ENCODE measurements around the gene ZSWIM5. TPM values are rescaled to one million over a fixed set of nuclear protein-coding genes. Genes with fewer than 3 reads are reported as not detected.
"Not testable (repeated sequence)": the region's sequence is repeated elsewhere in the genome, so short reads cannot be mapped to it uniquely, and the experiment has no call there.

Gene ZSWIM5
- total and polyA plus RNA-seq, 2 of the 8 experiments (the other 6 are each of a cell fraction or from before 2014, with no cell fraction given) = 2.5 to 3.9 TPM

DNA sequence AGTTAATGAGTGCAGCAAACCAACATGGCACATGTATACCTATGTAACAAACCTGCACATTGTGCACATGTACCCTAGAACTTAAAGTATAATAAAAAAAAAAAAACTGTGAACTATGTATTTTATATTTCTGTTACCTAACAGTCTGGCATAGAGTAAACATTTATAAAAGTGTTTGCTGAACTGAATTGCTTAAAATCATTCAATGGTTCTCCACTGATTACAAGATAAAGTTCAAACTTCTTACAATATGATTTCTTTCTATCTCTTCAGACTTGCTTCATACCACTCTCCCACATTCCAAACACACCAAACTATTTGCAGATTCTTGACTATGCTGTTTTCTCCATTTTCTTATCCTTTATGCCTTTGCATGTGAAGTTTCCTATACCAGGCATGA is 104.5 kb downstream of the ZSWIM5 start (continued):
- TF ChIP-seq, protein P1, sequence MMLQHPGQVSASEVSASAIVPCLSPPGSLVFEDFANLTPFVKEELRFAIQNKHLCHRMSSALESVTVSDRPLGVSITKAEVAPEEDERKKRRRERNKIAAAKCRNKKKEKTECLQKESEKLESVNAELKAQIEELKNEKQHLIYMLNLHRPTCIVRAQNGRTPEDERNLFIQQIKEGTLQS (IDR thresholded peaks at IDR 0.05; ENCODE audit: insufficient read depth, low read depth, low read length) = no peak
- TF ChIP-seq HDAC2 (IDR thresholded peaks at IDR 0.05; ENCODE audit: borderline replicate concordance in 1 of 2, low read depth in 2 of 2, low read length in 2 of 2) = no peak

DNA sequence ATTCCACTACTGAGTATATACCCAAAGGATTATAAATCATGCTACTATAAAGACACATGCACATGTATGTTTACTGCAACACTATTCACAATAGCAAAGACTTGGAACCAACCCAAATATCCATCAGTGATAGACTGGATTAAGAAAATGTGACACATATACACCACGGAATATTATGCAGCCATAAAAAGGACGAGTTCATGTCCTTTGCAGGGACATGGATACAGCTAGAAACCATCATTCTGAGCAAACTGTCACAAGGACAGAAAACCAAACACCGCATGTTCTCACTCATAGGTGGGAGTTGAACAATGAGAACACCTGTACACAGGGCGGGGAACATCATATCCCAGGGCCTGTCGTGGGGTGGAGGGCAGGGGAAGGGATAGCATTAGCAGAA is 104.9 kb downstream of the ZSWIM5 start:
- H4K8ac ChIP-seq (ENCODE audit: extremely low read depth, insufficient read depth, low read length); POLR2A ChIA-PET (ENCODE audit: partially characterized antibody); H4K91ac ChIP-seq (replicated peaks; ENCODE audit: insufficient read length, low read length); H3K27ac ChIP-seq (ENCODE audit: low read depth, low read length); H3K4me3 ChIP-seq (ENCODE audit: extremely low read depth in 1 of 4, insufficient read depth in 2 of 4, low read depth in 3 of 4, low read length in 4 of 4); H3K4me1 ChIP-seq (replicated peaks in 1 of 4; ENCODE audit: control insufficient read depth in 3 of 4, insufficient read depth in 4 of 4, low read length in 3 of 4); CTCF ChIA-PET (ENCODE audit: partially characterized antibody); H3K23ac ChIP-seq (ENCODE audit: insufficient read length); H3K56ac ChIP-seq (replicated peaks; ENCODE audit: insufficient read length, low read depth, low read length); DNase-seq (ENCODE audit: low read depth in 1 of 2, low spot score in 2 of 2); H3K79me1 ChIP-seq (ENCODE audit: low read depth, low read length); H3K18ac ChIP-seq (ENCODE audit: extremely low read depth, low read length); H2BK15ac ChIP-seq (ENCODE audit: low read length); H2BK20ac ChIP-seq (ENCODE audit: low read length); H2AFZ ChIP-seq (ENCODE audit: low read length); H4K20me1 ChIP-seq (replicated peaks in 1 of 2; ENCODE audit: control insufficient read depth in 1 of 2, insufficient read depth in 2 of 2, low read length in 2 of 2); H2AK5ac ChIP-seq (ENCODE audit: low read depth, low read length); H3K4me2 ChIP-seq (ENCODE audit: insufficient read depth in 1 of 2, low read depth in 2 of 2, low read length in 2 of 2); H3K27me3 ChIP-seq (replicated peaks in 1 of 4; ENCODE audit: control insufficient read depth in 3 of 4, extremely low read depth in 1 of 4, insufficient read depth in 3 of 4, low read length in 3 of 4); H3K9ac ChIP-seq (replicated peaks in 1 of 4; ENCODE audit: extremely low read depth in 1 of 4, low read depth in 3 of 4, low read length in 3 of 4); H3K4ac ChIP-seq (replicated peaks; ENCODE audit: insufficient read length, low read depth, low read length); H4K5ac ChIP-seq (ENCODE audit: insufficient read length, low read depth, low read length); H3K79me2 ChIP-seq (ENCODE audit: control insufficient read depth in 1 of 2, insufficient read depth in 2 of 2, low read length in 2 of 2); H3K23me2 ChIP-seq (ENCODE audit: low read depth, low read length); H2BK12ac ChIP-seq (ENCODE audit: low read depth, low read length); H2BK120ac ChIP-seq (replicated peaks; ENCODE audit: low read depth, low read length); H2BK5ac ChIP-seq (ENCODE audit: low read depth, low read length); H3K14ac ChIP-seq (ENCODE audit: insufficient read length); H3K36me3 ChIP-seq (ENCODE audit: control insufficient read depth in 2 of 4, insufficient read depth in 4 of 4, low read length in 3 of 4); FAIRE-seq: not testable (repeated sequence)
- peaks cover 0 to 17% of the 10 kb centered on the region in 2 experiments; a peak in 2 of 4 replicates for H3K9me3 ChIP-seq (ENCODE audit: insufficient read depth in 2 of 2, low read depth in 1 of 2, low read length in 1 of 2)
- 88% methylated on average over 5 of the region's 5 CpGs; no CpG with 5 or more reads in 1 of the 2 experiments for WGBS, 2 experiments (ENCODE audit: extremely low coverage in 1 of 2, insufficient coverage in 1 of 2, insufficient read length in 1 of 2, insufficient replicate concordance in 2 of 2, low coverage in 1 of 2, low lambda C conversion rate in 2 of 2, missing lambda C conversion rate in 1 of 2)
